Endodermal cell (in vitro differentiated cells): ENCODE data around the gene GAREM2. TPM values are rescaled to one million over a fixed set of nuclear protein-coding genes. Genes with fewer than 3 reads are reported as not detected.

Source experiments
- DNase-seq: peaks from one replicate; pipeline ENCODE4 v3.0.0-alpha.2; 2017
- H3K27ac ChIP-seq: 2 replicates; pipeline ENCODE4 v1.5.1; 2013; ENCODE audit warnings: mild to moderate bottlenecking, low read depth, low read length, moderate library complexity
- H3K27me3 ChIP-seq: 2 replicates; pipeline ENCODE4 v1.6.1; 2013; ENCODE audit warnings: mild to moderate bottlenecking, low read length, moderate library complexity; ENCODE audit not compliant: insufficient read depth, control insufficient read depth, poor library complexity, severe bottlenecking
- H3K36me3 ChIP-seq: 2 replicates; pipeline ENCODE4 v1.7.0; 2013; ENCODE audit warnings: mild to moderate bottlenecking, low read length, moderate library complexity; ENCODE audit not compliant: control insufficient read depth, insufficient read depth
- H3K4me1 ChIP-seq: one replicate; pipeline ENCODE4 v1.7.0; 2013; ENCODE audit warnings: low read length; ENCODE audit not compliant: control insufficient read depth, insufficient read depth
- H3K4me3 ChIP-seq: 2 replicates; pipeline ENCODE4 v1.5.1; 2013; ENCODE audit warnings: mild to moderate bottlenecking, low read length, moderate library complexity
- H3K9ac ChIP-seq: 2 replicates; pipeline ENCODE4 v1.6.1; 2013; ENCODE audit warnings: mild to moderate bottlenecking, low read length, moderate library complexity; ENCODE audit not compliant: poor library complexity, severe bottlenecking; ENCODE audit errors: extremely low read depth
- H3K9me3 ChIP-seq: 2 replicates; pipeline ENCODE4 v1.6.1; 2013; ENCODE audit warnings: mild to moderate bottlenecking, low read length, moderate library complexity; ENCODE audit not compliant: control insufficient read depth
- H3K27ac Mint-ChIP-seq: 2 replicates; pipeline ENCODE4 v1.8.0; 2020; ENCODE audit warnings: mixed read lengths
- H3K27me3 Mint-ChIP-seq: 2 replicates; pipeline ENCODE4 v1.8.0; 2021; ENCODE audit warnings: mild to moderate bottlenecking, mixed read lengths; ENCODE audit not compliant: insufficient read depth
- H3K36me3 Mint-ChIP-seq: 2 replicates; pipeline ENCODE4 v1.8.0; 2020; ENCODE audit warnings: low read depth, mixed read lengths
- H3K4me1 Mint-ChIP-seq: 2 replicates; pipeline ENCODE4 v1.8.0; 2020; ENCODE audit warnings: mixed read lengths
- H3K4me3 Mint-ChIP-seq: 2 replicates; pipeline ENCODE4 v1.8.0; 2020; ENCODE audit warnings: mild to moderate bottlenecking, moderate library complexity, mixed read lengths
- H3K9me3 Mint-ChIP-seq: 2 replicates; pipeline ENCODE4 v1.8.0; 2020; ENCODE audit warnings: mild to moderate bottlenecking, mixed read lengths
- WGBS, 2 experiments: methylation state at CpG; one replicate each; pipeline versions ENCODE4 v1.1.5 to v1.1.7; 2013; ENCODE audit warnings: missing lambda C conversion rate in 2 of 2, mixed read lengths in 1 of 2; ENCODE audit not compliant: insufficient coverage in 1 of 2, insufficient read length in 1 of 2; 5-methylcytosine and 5-hydroxymethylcytosine counted together
- total RNA-seq, 2 donors: library from RNA; stranded (reverse); fragmentation: NEBNext Ultra II Directional in 1 of 2; extraction: Animal tissue kit (Norgen Biotek cat#: 25700) in 1 of 2; gene quantifications; 2 replicates in 1 of 2; 3 replicates in 1 of 2; pipeline ENCODE4 v1.2.1, GENCODE V29; 2021
- TF ChIP-seq, protein P1 (sequence below): fragments of 200-600 bp; sonication (generic); conservative IDR thresholded peaks from 2 replicates; pipeline ENCODE4 v1.5.0; 2021; ENCODE audit warnings: antibody characterized with exemption, mild to moderate bottlenecking

Gene GAREM2
- total RNA-seq, 2 donors from 2014 or later: 6.0 to 8.1 TPM

DNA sequence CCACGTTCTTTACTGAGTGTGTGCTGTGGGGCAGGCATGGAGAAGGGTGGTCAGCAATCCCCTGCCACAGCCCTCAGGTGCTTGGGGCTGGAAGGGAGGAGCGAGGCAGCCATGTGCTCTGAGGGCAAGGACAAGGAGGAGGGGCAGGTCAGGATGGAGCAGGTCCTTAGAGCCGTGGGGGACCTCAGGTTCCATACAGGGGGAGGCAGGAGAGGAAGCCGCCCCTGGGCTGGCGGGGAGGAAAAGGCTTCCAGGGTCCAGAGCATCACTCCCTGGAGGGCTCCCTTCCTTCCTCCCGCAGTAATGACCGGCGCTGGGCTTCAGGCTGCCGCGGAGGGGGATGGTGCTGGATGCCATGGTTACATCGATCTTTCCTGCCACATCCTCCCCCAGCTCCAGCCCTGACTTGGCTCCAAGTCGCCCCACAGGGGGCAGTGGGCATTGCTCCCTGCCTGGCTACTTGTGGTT is 6.6 kb downstream of the GAREM2 start:
- Mint-ChIP-seq H3K27ac (no peak overlapping the region), H3K36me3 (no peaks in the 10 kb centered on the region), H3K4me1 (peaks cover 6% of the 10 kb centered on the region), H3K27me3 (peaks cover 59% of the 10 kb centered on the region), H3K4me3 (peak overlapping the region; percentile 66), H3K9me3 (no peaks in the 10 kb centered on the region)
- peaks cover 20% of the 10 kb centered on the region for H3K27me3 ChIP-seq
- H3K36me3 ChIP-seq: no peaks in the 10 kb centered on the region
- peak overlapping the region; percentile 68 for H3K4me3 ChIP-seq
- H3K27ac ChIP-seq: peak overlapping the region; percentile 68
- no peaks in the 10 kb centered on the region for H3K9me3 ChIP-seq
- H3K4me1 ChIP-seq: no peaks in the 10 kb centered on the region
- no peak overlapping the region for H3K9ac ChIP-seq
- 22 to 31% methylated on average over 4 to 12 of the region's 12 CpGs for WGBS, 2 experiments
- TF ChIP-seq, protein P1, sequence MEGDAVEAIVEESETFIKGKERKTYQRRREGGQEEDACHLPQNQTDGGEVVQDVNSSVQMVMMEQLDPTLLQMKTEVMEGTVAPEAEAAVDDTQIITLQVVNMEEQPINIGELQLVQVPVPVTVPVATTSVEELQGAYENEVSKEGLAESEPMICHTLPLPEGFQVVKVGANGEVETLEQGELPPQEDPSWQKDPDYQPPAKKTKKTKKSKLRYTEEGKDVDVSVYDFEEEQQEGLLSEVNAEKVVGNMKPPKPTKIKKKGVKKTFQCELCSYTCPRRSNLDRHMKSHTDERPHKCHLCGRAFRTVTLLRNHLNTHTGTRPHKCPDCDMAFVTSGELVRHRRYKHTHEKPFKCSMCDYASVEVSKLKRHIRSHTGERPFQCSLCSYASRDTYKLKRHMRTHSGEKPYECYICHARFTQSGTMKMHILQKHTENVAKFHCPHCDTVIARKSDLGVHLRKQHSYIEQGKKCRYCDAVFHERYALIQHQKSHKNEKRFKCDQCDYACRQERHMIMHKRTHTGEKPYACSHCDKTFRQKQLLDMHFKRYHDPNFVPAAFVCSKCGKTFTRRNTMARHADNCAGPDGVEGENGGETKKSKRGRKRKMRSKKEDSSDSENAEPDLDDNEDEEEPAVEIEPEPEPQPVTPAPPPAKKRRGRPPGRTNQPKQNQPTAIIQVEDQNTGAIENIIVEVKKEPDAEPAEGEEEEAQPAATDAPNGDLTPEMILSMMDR: no peak
- DNase-seq: peak; percentile 83

DNA sequence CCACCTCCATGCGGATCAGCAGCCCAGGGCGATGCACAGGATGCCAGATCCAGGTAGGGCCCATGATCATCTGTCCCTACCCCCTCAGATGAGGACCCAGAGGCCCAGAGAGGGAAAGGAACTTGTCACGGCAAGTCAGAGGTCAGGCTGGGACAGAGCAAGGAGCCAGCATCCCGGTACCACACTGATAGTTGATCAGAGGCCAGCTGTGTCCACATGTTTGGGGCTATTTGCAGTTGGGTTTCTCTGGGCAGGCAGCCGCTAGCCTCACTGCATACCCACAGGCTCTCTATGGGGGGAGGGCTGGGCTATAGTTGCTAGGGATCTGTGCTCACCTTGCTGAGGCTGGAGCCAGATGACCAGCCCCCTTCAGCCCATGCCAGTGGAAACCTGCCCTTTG is 9.6 kb downstream of the GAREM2 start:
- H3K4me3 ChIP-seq: no peak overlapping the region
- no peaks in the 10 kb centered on the region for H3K9me3 ChIP-seq
- WGBS, 2 experiments: 90 to 100% methylated on average over 2 to 5 of the region's 5 CpGs
- H3K27ac ChIP-seq: no peak overlapping the region
- peaks cover 18% of the 10 kb centered on the region for H3K27me3 ChIP-seq
- H3K4me3 Mint-ChIP-seq: no peak overlapping the region
- no peaks in the 10 kb centered on the region for H3K36me3 Mint-ChIP-seq
- no peak overlapping the region for H3K27ac Mint-ChIP-seq
- H3K27me3 Mint-ChIP-seq: peaks cover 62% of the 10 kb centered on the region
- no peak for DNase-seq
- H3K4me1 Mint-ChIP-seq: peaks cover 8% of the 10 kb centered on the region
- no peaks in the 10 kb centered on the region for H3K36me3 ChIP-seq
- H3K9me3 Mint-ChIP-seq: no peaks in the 10 kb centered on the region
- H3K9ac ChIP-seq: no peak overlapping the region
- no peaks in the 10 kb centered on the region for H3K4me1 ChIP-seq
- TF ChIP-seq, protein P1: no peak

DNA sequence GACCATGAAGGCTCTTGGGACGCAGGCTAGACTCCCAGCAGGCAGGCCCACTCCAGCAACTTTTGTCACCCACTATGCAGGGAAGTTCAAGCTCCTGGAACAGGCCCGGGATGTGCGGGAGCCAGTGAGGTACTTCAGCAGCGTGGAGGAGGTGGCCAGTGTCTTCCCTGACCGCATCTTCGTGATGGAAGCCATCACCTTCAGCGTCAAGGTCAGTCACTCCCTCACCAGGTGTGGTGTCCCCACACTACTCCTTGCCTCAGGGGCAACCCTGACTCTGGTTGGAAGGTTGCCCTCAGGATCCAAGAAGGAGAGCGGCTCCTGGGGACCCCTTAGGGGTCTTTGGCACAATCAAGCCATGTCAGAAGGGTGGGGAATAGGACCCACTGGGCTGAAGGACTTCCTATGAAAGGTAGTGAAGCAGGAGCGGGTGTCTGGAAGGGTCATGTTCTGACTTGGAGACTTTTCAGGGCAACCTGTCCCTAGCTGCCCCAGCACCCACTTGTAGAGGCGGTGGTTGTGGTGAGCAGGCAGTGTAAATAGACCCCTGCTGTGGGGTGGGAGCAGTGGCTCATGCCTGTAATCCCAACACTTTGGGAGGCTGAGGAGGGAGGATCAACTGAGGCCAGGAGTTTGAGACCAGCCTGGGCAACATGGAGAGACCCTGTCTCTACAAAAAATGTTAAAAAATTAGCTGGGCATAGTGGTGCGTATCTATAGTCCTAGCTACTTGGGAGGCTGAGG is 10.2 kb downstream of the GAREM2 start:
- no peaks in the 10 kb centered on the region for H3K36me3 ChIP-seq
- peaks cover 10% of the 10 kb centered on the region for H3K4me1 Mint-ChIP-seq
- no peak overlapping the region for H3K27ac ChIP-seq
- WGBS, 2 experiments: 93 to 99% methylated on average over 8 to 11 of the region's 11 CpGs
- H3K36me3 Mint-ChIP-seq: peaks cover 2% of the 10 kb centered on the region
- no peak overlapping the region for H3K27ac Mint-ChIP-seq
- no peak for DNase-seq
- H3K9me3 Mint-ChIP-seq: no peaks in the 10 kb centered on the region
- H3K9ac ChIP-seq: no peak overlapping the region
- peak overlapping the region; percentile 50 for H3K4me3 Mint-ChIP-seq
- no peak overlapping the region for H3K4me3 ChIP-seq
- H3K27me3 Mint-ChIP-seq: peaks cover 62% of the 10 kb centered on the region
- no peaks in the 10 kb centered on the region for H3K4me1 ChIP-seq
- TF ChIP-seq, protein P1: no peak
- peaks cover 18% of the 10 kb centered on the region for H3K27me3 ChIP-seq
- no peaks in the 10 kb centered on the region for H3K9me3 ChIP-seq
